Muscle layer of colon (tissue), 2 donors: Measurements from ENCODE around the gene P2RX2.

Experiments
- H3K27ac ChIP-seq: one replicate; pipeline ENCODE4 v1.7.0; 2013; ENCODE audit warnings: low read depth, mild to moderate bottlenecking, low read length, moderate library complexity
- H3K27me3 ChIP-seq, 2 donors: one replicate each; pipeline ENCODE4 v1.7.0; 2013; ENCODE audit warnings: low read length in 2 of 2, mild to moderate bottlenecking in 2 of 2; ENCODE audit not compliant: insufficient read depth in 2 of 2, control insufficient read depth in 1 of 2
- H3K36me3 ChIP-seq: one replicate; pipeline ENCODE4 v1.7.0; 2013; ENCODE audit warnings: mild to moderate bottlenecking, low read length; ENCODE audit not compliant: insufficient read depth
- H3K4me1 ChIP-seq: one replicate; pipeline ENCODE4 v1.7.0; 2013; ENCODE audit warnings: mild to moderate bottlenecking, low read length; ENCODE audit not compliant: insufficient read depth
- H3K4me3 ChIP-seq, 2 donors: one replicate each; pipeline ENCODE4 v1.7.0; 2013; ENCODE audit warnings: low read length in 2 of 2, low read depth in 1 of 2, mild to moderate bottlenecking in 1 of 2, moderate library complexity in 1 of 2
- H3K9ac ChIP-seq: one replicate; pipeline ENCODE4 v1.7.0; 2013; ENCODE audit warnings: low read length
- H3K9me3 ChIP-seq: one replicate; pipeline ENCODE4 v1.7.0; 2013; ENCODE audit warnings: mild to moderate bottlenecking, low read length
- donor health status: abdominal sarcoma.
- donor health status: Adenocarcinoma of cecum.

P2RX2 gene

GRCh38 chr12:132635076-132635955, 16.7 kb downstream of the P2RX2 start:
- no peaks in the 10 kb centered on the region for H3K4me1 ChIP-seq
- no peaks in the 10 kb centered on the region for H3K27me3 ChIP-seq
- peaks cover 56% of the 10 kb centered on the region for H3K36me3 ChIP-seq
- H3K9ac ChIP-seq, result no peak overlapping the region
- H3K27ac ChIP-seq, result no peak overlapping the region
- no peak overlapping the region for H3K4me3 ChIP-seq
- no peaks in the 10 kb centered on the region for H3K9me3 ChIP-seq

GRCh38 chr12:132637811-132638210, 19.2 kb downstream of the P2RX2 start:
- Histone ChIP-seq H3K9me3 (no peaks in the 10 kb centered on the region), H3K9ac (no peak overlapping the region), H3K27ac (no peak overlapping the region), H3K36me3 (peaks cover 44% of the 10 kb centered on the region), H3K4me3 (no peak overlapping the region), H3K27me3 (no peaks in the 10 kb centered on the region), H3K4me1 (no peaks in the 10 kb centered on the region)

- H3K9me3 ChIP-seq, result no peaks in the 10 kb centered on the region
- no peak overlapping the region for H3K9ac ChIP-seq
- H3K27ac ChIP-seq, result no peak overlapping the region
- no peaks in the 10 kb centered on the region for H3K4me1 ChIP-seq
- peaks cover 47% of the 10 kb centered on the region for H3K36me3 ChIP-seq
- no peak overlapping the region for H3K4me3 ChIP-seq
- H3K27me3 ChIP-seq, result no peaks in the 10 kb centered on the region
Observed at GRCh38 chr12:132638541-132639408, 20.2 kb downstream of the P2RX2 start.

- Histone ChIP-seq H3K36me3 (peaks cover 44% of the 10 kb centered on the region), H3K9ac (no peak overlapping the region), H3K9me3 (no peaks in the 10 kb centered on the region), H3K27ac (no peak overlapping the region), H3K27me3 (no peaks in the 10 kb centered on the region), H3K4me3 (no peak overlapping the region), H3K4me1 (no peaks in the 10 kb centered on the region)
Observed at GRCh38 chr12:132639956-132640520, 21.5 kb downstream of the P2RX2 start.

GRCh38 chr12:132640936-132641335, 22.4 kb downstream of the P2RX2 start:
- no peaks in the 10 kb centered on the region for H3K4me1 ChIP-seq
- no peak overlapping the region for H3K27ac ChIP-seq
- H3K36me3 ChIP-seq, result peaks cover 38% of the 10 kb centered on the region
- H3K9ac ChIP-seq, result no peak overlapping the region
- H3K27me3 ChIP-seq, result no peaks in the 10 kb centered on the region
- no peaks in the 10 kb centered on the region for H3K9me3 ChIP-seq
- no peak overlapping the region for H3K4me3 ChIP-seq

GRCh38 chr12:132641811-132642650, 23.5 kb downstream of the P2RX2 start:
- Histone ChIP-seq H3K9ac (no peak overlapping the region), H3K4me3 (no peak overlapping the region), H3K27ac (no peak overlapping the region), H3K36me3 (peaks cover 33% of the 10 kb centered on the region), H3K4me1 (no peaks in the 10 kb centered on the region), H3K9me3 (no peaks in the 10 kb centered on the region), H3K27me3 (no peaks in the 10 kb centered on the region)

GRCh38 chr12:132642846-132643835, 24.6 kb downstream of the P2RX2 start:
- Histone ChIP-seq H3K4me1 (no peaks in the 10 kb centered on the region), H3K27ac (no peak overlapping the region), H3K36me3 (peaks cover 30% of the 10 kb centered on the region), H3K4me3 (no peak overlapping the region), H3K9ac (no peak overlapping the region), H3K9me3 (no peaks in the 10 kb centered on the region), H3K27me3 (no peaks in the 10 kb centered on the region)

- no peaks in the 10 kb centered on the region for H3K27me3 ChIP-seq
- H3K9ac ChIP-seq, result no peak overlapping the region
- H3K36me3 ChIP-seq, result peaks cover 41% of the 10 kb centered on the region
- no peak overlapping the region for H3K27ac ChIP-seq
- no peak overlapping the region for H3K4me3 ChIP-seq
- H3K4me1 ChIP-seq, result no peaks in the 10 kb centered on the region
- no peaks in the 10 kb centered on the region for H3K9me3 ChIP-seq
Observed at GRCh38 chr12:132646850-132647249, 28.3 kb downstream of the P2RX2 start.

GRCh38 chr12:132647858-132648257, 29.3 kb downstream of the P2RX2 start:
- H3K27me3 ChIP-seq, result no peaks in the 10 kb centered on the region
- H3K9ac ChIP-seq, result no peak overlapping the region
- H3K27ac ChIP-seq, result no peak overlapping the region
- H3K36me3 ChIP-seq, result peaks cover 38% of the 10 kb centered on the region
- no peak overlapping the region for H3K4me3 ChIP-seq
- H3K4me1 ChIP-seq, result no peaks in the 10 kb centered on the region
- H3K9me3 ChIP-seq, result no peaks in the 10 kb centered on the region

GRCh38 chr12:132648616-132649225, 30.1 kb downstream of the P2RX2 start:
- H3K9ac ChIP-seq, result no peak overlapping the region
- no peak overlapping the region for H3K27ac ChIP-seq
- no peaks in the 10 kb centered on the region for H3K27me3 ChIP-seq
- no peaks in the 10 kb centered on the region for H3K9me3 ChIP-seq
- H3K4me3 ChIP-seq, result no peak overlapping the region
- H3K4me1 ChIP-seq, result no peaks in the 10 kb centered on the region
- peaks cover 35% of the 10 kb centered on the region for H3K36me3 ChIP-seq
